GM23248 (cell line): ENCODE measurements around the gene TSPEAR. TPM values are rescaled to one million over a fixed set of nuclear protein-coding genes. Genes with fewer than 3 reads are reported as not detected.
"Not testable (repeated sequence)": the region's sequence is repeated elsewhere in the genome, so short reads cannot be mapped to it uniquely, and the experiment has no call there.

ENCODE experiments used
- DNase-seq: peaks from one replicate; pipeline ENCODE4 v3.0.0-alpha.2; 2015
- H2AFZ ChIP-seq: fragments of 200-600 bp; sonication (generic); 2 replicates; pipeline ENCODE4 v1.6.1; 2016; ENCODE audit warnings: antibody characterized with exemption
- H3F3A ChIP-seq: fragments of 200-600 bp; sonication (generic); 2 replicates; pipeline ENCODE4 v1.6.1; 2016; ENCODE audit warnings: mild to moderate bottlenecking, antibody characterized with exemption, mixed run types; ENCODE audit not compliant: insufficient read depth
- H3K27ac ChIP-seq: fragments of 200-600 bp; sonication (generic); 2 replicates; pipeline ENCODE4 v1.5.1; 2016; ENCODE audit warnings: mild to moderate bottlenecking
- H3K27me3 ChIP-seq: fragments of 200-600 bp; sonication (generic); replicated peaks from 2 replicates; pipeline ENCODE4 v1.6.1; 2016; ENCODE audit warnings: mild to moderate bottlenecking; ENCODE audit not compliant: insufficient read depth
- H3K36me3 ChIP-seq: fragments of 200-600 bp; sonication (generic); 2 replicates; pipeline ENCODE4 v1.6.1; 2016; ENCODE audit warnings: low read depth, mild to moderate bottlenecking
- H3K4me1 ChIP-seq: fragments of 200-600 bp; sonication (generic); 2 replicates; pipeline ENCODE4 v1.6.1; 2016; ENCODE audit warnings: mild to moderate bottlenecking; ENCODE audit not compliant: insufficient read depth
- H3K4me2 ChIP-seq: fragments of 200-600 bp; sonication (generic); one replicate; pipeline ENCODE4 v1.6.1; 2016; ENCODE audit warnings: mild to moderate bottlenecking; ENCODE audit not compliant: unreplicated experiment
- H3K4me3 ChIP-seq: fragments of 200-600 bp; sonication (generic); 2 replicates; pipeline ENCODE4 v1.5.1; 2016; ENCODE audit warnings: mild to moderate bottlenecking
- H3K79me2 ChIP-seq: fragments of 200-600 bp; sonication (generic); 2 replicates; pipeline ENCODE4 v1.6.1; 2016; ENCODE audit warnings: mild to moderate bottlenecking; ENCODE audit not compliant: insufficient read depth
- H3K9ac ChIP-seq: fragments of 200-600 bp; sonication (generic); 2 replicates; pipeline ENCODE4 v1.6.1; 2016; ENCODE audit warnings: mild to moderate bottlenecking
- H3K9me2 ChIP-seq: fragments of 200-600 bp; sonication (generic); 2 replicates; pipeline ENCODE4 v1.6.1; 2016; ENCODE audit warnings: mixed run types, mild to moderate bottlenecking, moderate library complexity; ENCODE audit not compliant: insufficient read depth
- H3K9me3 ChIP-seq: fragments of 200-600 bp; sonication (generic); one replicate; pipeline ENCODE4 v1.6.1; 2017; ENCODE audit warnings: low read depth
- H4K20me1 ChIP-seq: fragments of 200-600 bp; sonication (generic); 2 replicates; pipeline ENCODE4 v1.6.0; 2016; ENCODE audit not compliant: insufficient read depth
- EZH2 ChIP-seq: fragments of 200-600 bp; sonication (generic); IDR thresholded peaks from 2 replicates; pipeline ENCODE4 v1.6.1; 2018; ENCODE audit warnings: antibody characterized with exemption, mild to moderate bottlenecking; ENCODE audit not compliant: insufficient read depth, poor library complexity, severe bottlenecking
- EZH2phosphoT487 ChIP-seq: fragments of 200-600 bp; sonication (generic); IDR thresholded peaks from 2 replicates; pipeline ENCODE4 v1.6.1; 2018; ENCODE audit warnings: antibody characterized with exemption, moderate library complexity, mild to moderate bottlenecking, low read depth; ENCODE audit not compliant: insufficient read depth
- WGBS, 2 experiments: methylation state at CpG; one replicate each; pipeline ENCODE4 v1.1.6; 2015 to 2017; ENCODE audit warnings: low lambda C conversion rate in 2 of 2, low coverage in 1 of 2; ENCODE audit errors: missing lambda C conversion rate in 2 of 2; 5-methylcytosine and 5-hydroxymethylcytosine counted together
- in situ Hi-C: fragments of 300-500 bp; cut with MboI; formaldehyde crosslinking; loops from 2 replicates; pipeline ENCODE4 v1.15.0; 2020
- polyA plus RNA-seq: library from polyadenylated mRNA; unstranded; fragments of >200 nt; fragmentation: Nextera tagmentation; extraction: Ambion mirVana; gene quantifications from 2 replicates; pipeline ENCODE4 v1.2.1, GENCODE V29; 2016
- total RNA-seq: library from RNA; depleted of rRNA; stranded (reverse); fragments of >200 nt; shearing (Covaris generic); gene quantifications from 2 replicates; pipeline ENCODE4 v1.2.3, GENCODE V29; 2014

Gene TSPEAR
- total and polyA plus RNA-seq, 2 experiments from 2014 or later, result not detected

GRCh38 chr21:44594406-44594916 is 116.9 kb downstream of the TSPEAR start:
- in situ Hi-C loops, result loop anchor here (25.0 kb wide), 1 partner anchor 532 kb away; no protein-coding TSS in a partner anchor
- H3K4me1 ChIP-seq, result no peaks in the 10 kb centered on the region
- no peaks in the 10 kb centered on the region for H4K20me1 ChIP-seq
- H3F3A ChIP-seq, result no peaks in the 10 kb centered on the region
- no peaks in the 10 kb centered on the region for H3K9me3 ChIP-seq
- H3K27ac ChIP-seq, result no peak overlapping the region
- H3K36me3 ChIP-seq, result no peaks in the 10 kb centered on the region
- no peak overlapping the region for H3K4me2 ChIP-seq
- peaks cover 15% of the 10 kb centered on the region for H3K27me3 ChIP-seq
- no peak overlapping the region for H3K9ac ChIP-seq
- no peak for DNase-seq
- no peak for TF ChIP-seq EZH2phosphoT487
- no peaks in the 10 kb centered on the region for H3K79me2 ChIP-seq
- H2AFZ ChIP-seq, result no peak overlapping the region
- H3K9me2 ChIP-seq, result no peaks in the 10 kb centered on the region
- H3K4me3 ChIP-seq, result no peak overlapping the region
- 41 to 45% methylated on average over 12 of the region's 12 CpGs for WGBS, 2 experiments

- H3K9me3 ChIP-seq, result no peaks in the 10 kb centered on the region
- no peak overlapping the region for H3K4me2 ChIP-seq
- H3K4me3 ChIP-seq, result no peak overlapping the region
- no peaks in the 10 kb centered on the region for H4K20me1 ChIP-seq
- no peaks in the 10 kb centered on the region for H3K36me3 ChIP-seq
- WGBS, 2 experiments, result 51 to 52% methylated on average over 20 of the region's 20 CpGs
- in situ Hi-C loops, result loop anchor here (25.0 kb wide), 1 partner anchor 532 kb away; no protein-coding TSS in a partner anchor
- no peaks in the 10 kb centered on the region for H3K9me2 ChIP-seq
- H2AFZ ChIP-seq, result no peak overlapping the region
- H3K9ac ChIP-seq, result no peak overlapping the region
- H3K27ac ChIP-seq, result no peak overlapping the region
- peaks cover 12% of the 10 kb centered on the region for H3K27me3 ChIP-seq
- no peaks in the 10 kb centered on the region for H3K4me1 ChIP-seq
- no peak for TF ChIP-seq EZH2phosphoT487
- TF ChIP-seq EZH2, result no peak
- no peaks in the 10 kb centered on the region for H3F3A ChIP-seq
- DNase-seq, result no peak
- H3K79me2 ChIP-seq, result no peaks in the 10 kb centered on the region
Measured at GRCh38 chr21:44593598-44594405, 117.6 kb downstream of the TSPEAR start.

GRCh38 chr21:44592446-44593311 is 118.7 kb downstream of the TSPEAR start, which contains the start of gene KRTAP10-6:
Gene KRTAP10-6 (minus strand): TSS chr21:44592505. CDS start chr21:44592484, 21 bp downstream.
- Histone ChIP-seq H3K36me3 (no peaks in the 10 kb centered on the region), H3F3A (no peaks in the 10 kb centered on the region), H3K9me2 (no peaks in the 10 kb centered on the region), H3K9me3 (no peaks in the 10 kb centered on the region), H3K27me3 (peaks cover 3% of the 10 kb centered on the region), H4K20me1 (no peaks in the 10 kb centered on the region), H3K27ac (no peak within 1 kb of the TSS), H2AFZ (no peak within 1 kb of the TSS), H3K9ac (no peak within 1 kb of the TSS), H3K4me1 (no peaks in the 10 kb centered on the region), H3K4me3 (no peak within 1 kb of the TSS), H3K4me2 (no peak within 1 kb of the TSS), H3K79me2 (no peaks in the 10 kb centered on the region)
- TF ChIP-seq EZH2phosphoT487 (no peak), EZH2 (no peak)
- WGBS, 2 experiments, result 29% methylated on average over 32 to 33 of the region's 33 CpGs
- no peak for DNase-seq
- in situ Hi-C loops, result loop anchor here (25.0 kb wide), 1 partner anchor 530 kb away; no protein-coding TSS in a partner anchor

GRCh38 chr21:44591801-44592130 is 119.6 kb downstream of the TSPEAR start:
- H3K4me2 ChIP-seq, H3K4me3 ChIP-seq, H4K20me1 ChIP-seq, H3K9me2 ChIP-seq, H3K9me3 ChIP-seq, H2AFZ ChIP-seq, H3K27me3 ChIP-seq, H3K4me1 ChIP-seq, H3K36me3 ChIP-seq, H3K27ac ChIP-seq, H3K79me2 ChIP-seq, DNase-seq, H3K9ac ChIP-seq, H3F3A ChIP-seq: not testable (repeated sequence)
- 11% methylated on average over 2 to 3 of the region's 4 CpGs for WGBS, 2 experiments
- in situ Hi-C loops, result loop anchor here (25.0 kb wide), 1 partner anchor 529 kb away; no protein-coding TSS in a partner anchor

GRCh38 chr21:44590897-44591800 is 120.2 kb downstream of the TSPEAR start:
- in situ Hi-C loops, result loop anchor here (25.0 kb wide), 1 partner anchor 529 kb away; no protein-coding TSS in a partner anchor
- H3K27ac ChIP-seq, DNase-seq, H3K4me1 ChIP-seq, H3K36me3 ChIP-seq, H2AFZ ChIP-seq, H3K9me2 ChIP-seq, H3K9ac ChIP-seq, H4K20me1 ChIP-seq, H3K27me3 ChIP-seq, H3F3A ChIP-seq, H3K9me3 ChIP-seq, H3K4me2 ChIP-seq, H3K4me3 ChIP-seq, H3K79me2 ChIP-seq: not testable (repeated sequence)
- WGBS, 2 experiments, result 12% methylated on average over 14 to 18 of the region's 19 CpGs
